AG10803 (cell line): Measurements from ENCODE around the gene SYNDIG1.

Experiments
- DNase-seq: peaks from one replicate; pipeline ENCODE4 v3.0.0; 2010; ENCODE audit warnings: low read depth
- H3K4me3 ChIP-seq: 2 replicates; pipeline ENCODE4 v1.5.1; 2011; ENCODE audit warnings: mild to moderate bottlenecking, low read length, control low read depth
- CTCF ChIP-seq: conservative IDR thresholded peaks from 2 replicates; pipeline ENCODE4 v1.5.1; 2011; ENCODE audit warnings: mild to moderate bottlenecking, low read length, control low read depth, inconsistent platforms

Gene SYNDIG1

GRCh38 chr20:24684421-24684871 is 215.0 kb downstream of the SYNDIG1 start:
- TF ChIP-seq CTCF, result no peak
- H3K4me3 ChIP-seq, result no peak overlapping the region
- no peak for DNase-seq

- no peak overlapping the region for H3K4me3 ChIP-seq
- no peak for DNase-seq
- no peak for TF ChIP-seq CTCF
These were observed 215.7 kb downstream of the SYNDIG1 start for GRCh38 chr20:24684956-24685691.

GRCh38 chr20:24685736-24686135 is 216.3 kb downstream of the SYNDIG1 start:
- DNase-seq, result no peak
- H3K4me3 ChIP-seq, result no peak overlapping the region
- TF ChIP-seq CTCF, result no peak

GRCh38 chr20:24686156-24686555 is 216.7 kb downstream of the SYNDIG1 start:
- DNase-seq, result no peak
- no peak for TF ChIP-seq CTCF
- no peak overlapping the region for H3K4me3 ChIP-seq

- no peak overlapping the region for H3K4me3 ChIP-seq
- no peak for TF ChIP-seq CTCF
These were observed 221.0 kb downstream of the SYNDIG1 start for GRCh38 chr20:24690408-24690807.

GRCh38 chr20:24691901-24692351 is 222.5 kb downstream of the SYNDIG1 start:
- no peak for TF ChIP-seq CTCF

More at GRCh38 chr20:24690408-24690807, 221.0 kb downstream of the SYNDIG1 start:
- DNase-seq, result no peak

More at GRCh38 chr20:24691901-24692351, 222.5 kb downstream of the SYNDIG1 start:
- no peak for DNase-seq
- H3K4me3 ChIP-seq, result no peak overlapping the region
